ENCODE results near the gene DYNLT5.

DNA sequence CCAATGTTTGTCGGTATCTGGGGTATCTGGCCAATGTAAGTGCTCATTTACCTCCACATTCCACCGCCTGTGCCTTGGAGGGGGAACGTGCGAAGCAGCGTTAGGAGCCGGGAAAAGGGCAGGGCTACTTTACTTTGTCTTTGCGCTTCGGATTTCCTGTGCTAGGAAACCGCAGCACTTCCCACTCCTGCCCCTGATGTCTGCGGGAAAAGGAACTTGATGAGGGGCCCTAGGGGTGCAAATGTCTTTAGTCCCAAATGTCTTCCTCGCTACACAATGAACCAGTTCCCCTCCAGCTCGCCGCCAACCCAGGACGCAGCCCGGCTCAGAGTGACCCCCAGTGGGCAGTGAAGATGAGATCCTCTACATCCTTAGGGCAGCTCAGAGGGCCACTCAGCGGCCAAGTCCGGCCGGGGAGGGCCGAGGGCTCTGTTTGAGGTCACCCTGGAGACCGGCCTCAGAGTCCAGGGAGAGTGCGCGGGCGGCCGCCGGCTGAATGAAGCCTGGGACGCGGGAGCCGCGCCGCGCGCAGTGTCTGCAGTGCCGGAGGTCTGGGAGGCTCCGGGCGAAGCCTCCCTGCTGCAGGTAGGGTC, at the start of gene DYNLT5:
- TF ChIP-seq, protein P1, sequence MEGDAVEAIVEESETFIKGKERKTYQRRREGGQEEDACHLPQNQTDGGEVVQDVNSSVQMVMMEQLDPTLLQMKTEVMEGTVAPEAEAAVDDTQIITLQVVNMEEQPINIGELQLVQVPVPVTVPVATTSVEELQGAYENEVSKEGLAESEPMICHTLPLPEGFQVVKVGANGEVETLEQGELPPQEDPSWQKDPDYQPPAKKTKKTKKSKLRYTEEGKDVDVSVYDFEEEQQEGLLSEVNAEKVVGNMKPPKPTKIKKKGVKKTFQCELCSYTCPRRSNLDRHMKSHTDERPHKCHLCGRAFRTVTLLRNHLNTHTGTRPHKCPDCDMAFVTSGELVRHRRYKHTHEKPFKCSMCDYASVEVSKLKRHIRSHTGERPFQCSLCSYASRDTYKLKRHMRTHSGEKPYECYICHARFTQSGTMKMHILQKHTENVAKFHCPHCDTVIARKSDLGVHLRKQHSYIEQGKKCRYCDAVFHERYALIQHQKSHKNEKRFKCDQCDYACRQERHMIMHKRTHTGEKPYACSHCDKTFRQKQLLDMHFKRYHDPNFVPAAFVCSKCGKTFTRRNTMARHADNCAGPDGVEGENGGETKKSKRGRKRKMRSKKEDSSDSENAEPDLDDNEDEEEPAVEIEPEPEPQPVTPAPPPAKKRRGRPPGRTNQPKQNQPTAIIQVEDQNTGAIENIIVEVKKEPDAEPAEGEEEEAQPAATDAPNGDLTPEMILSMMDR (optimal IDR thresholded peaks at IDR 0.05 in 1 of 3, IDR thresholded peaks at IDR 0.05 in 1 of 3, conservative IDR thresholded peaks at IDR 0.05 in 1 of 3; ENCODE audit: extremely low read depth in 1 of 3, insufficient read depth in 2 of 3, low read length in 3 of 3), result peak in 1 of 3 experiments; percentile 46
- peak; percentile 67 for TF ChIP-seq EZH2 (IDR thresholded peaks at IDR 0.05; ENCODE audit: low read length)

Measured in keratinocyte (primary cell).